Measurements from ENCODE around the gene PHLDB3. TPM values are rescaled to one million over a fixed set of nuclear protein-coding genes. Genes with fewer than 3 reads are reported as not detected.
"Not testable (repeated sequence)": the region's sequence is repeated elsewhere in the genome, so short reads cannot be mapped to it uniquely, and the experiment has no call there.

The PHLDB3 gene
- total RNA-seq, 6 donors from 2014 or later = 1.8 to 22.6 (median 13.8) TPM

- Histone ChIP-seq H3K27ac (no peak overlapping the region), H3K9me3 (no peaks in the 10 kb centered on the region), H3K4me3 (no peak overlapping the region), H3K36me3 (peaks cover 14 to 71% (median 37%) of the 10 kb centered on the region in 4 donors), H3K4me1 (no peaks in the 10 kb centered on the region), H3K27me3 (no peaks in the 10 kb centered on the region)
- DNase-seq = peak in 1 of 2 donors; percentile 56
- ATAC-seq (ENCODE audit: low FRiP score in 2 of 2) = no peak
- WGBS, 2 donors = 92 to 95% methylated on average over 23 of the region's 23 CpGs
- TF ChIP-seq POLR2A (IDR thresholded peaks at IDR 0.05) = no peak
- no peak for TF ChIP-seq EP300 (IDR thresholded peaks at IDR 0.05)
- TF ChIP-seq CTCF (IDR thresholded peaks at IDR 0.05) = no peak
- TF ChIP-seq POLR2AphosphoS5 (IDR thresholded peaks at IDR 0.05) = no peak
Measured at GRCh38 chr19:43551399-43552197, 47.1 kb upstream of the PHLDB3 start.

DNA sequence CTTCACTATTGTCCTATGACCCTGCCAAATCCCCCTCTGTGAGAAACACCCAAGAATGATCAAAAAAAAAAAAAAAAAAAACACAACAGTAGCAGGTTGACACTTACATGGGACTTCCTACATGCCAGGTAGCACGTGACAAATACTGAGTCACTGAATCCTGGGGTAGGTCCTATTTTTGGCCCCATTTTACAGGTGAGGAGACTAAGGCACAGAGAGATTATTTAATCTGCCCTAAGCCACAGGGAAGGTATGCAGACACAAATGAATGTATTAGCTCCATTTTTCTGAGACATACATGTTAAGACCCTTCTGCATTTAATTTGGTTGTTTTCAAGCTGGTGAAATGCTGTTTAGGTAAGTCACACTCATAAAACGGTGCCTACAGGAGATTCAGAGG is 44.2 kb upstream of the PHLDB3 start:
- ATAC-seq (ENCODE audit: low FRiP score in 2 of 2) (no peak), DNase-seq (no peak)
- Histone ChIP-seq H3K27me3 (no peaks in the 10 kb centered on the region), H3K4me1 (no peaks in the 10 kb centered on the region), H3K9me3 (no peaks in the 10 kb centered on the region), H3K4me3 (no peak overlapping the region), H3K27ac (no peak overlapping the region), H3K36me3 (peaks cover 14 to 78% (median 50%) of the 10 kb centered on the region in 4 donors)
- TF ChIP-seq CTCF (IDR thresholded peaks at IDR 0.05) = no peak
- TF ChIP-seq EP300 (IDR thresholded peaks at IDR 0.05) = no peak
- WGBS, 2 donors = 89 to 91% methylated on average over 2 of the region's 2 CpGs

GRCh38 chr19:43547926-43548325 is 43.4 kb upstream of the PHLDB3 start:
- 88 to 91% methylated on average over 3 to 9 of the region's 24 CpGs for WGBS, 2 donors
- not testable (repeated sequence) for H3K4me3 ChIP-seq; H3K27me3 ChIP-seq; H3K27ac ChIP-seq; H3K9me3 ChIP-seq; H3K4me1 ChIP-seq; ATAC-seq (ENCODE audit: low FRiP score in 2 of 2)
- H3K36me3 ChIP-seq = peaks cover 14 to 81% (median 51%) of the 10 kb centered on the region in 4 donors
- DNase-seq = peak in 1 of 2 donors; percentile 68

- WGBS, 2 donors = 93 to 97% methylated on average over 3 of the region's 3 CpGs
Measured at GRCh38 chr19:43546581-43546980, 42.0 kb upstream of the PHLDB3 start.

DNA sequence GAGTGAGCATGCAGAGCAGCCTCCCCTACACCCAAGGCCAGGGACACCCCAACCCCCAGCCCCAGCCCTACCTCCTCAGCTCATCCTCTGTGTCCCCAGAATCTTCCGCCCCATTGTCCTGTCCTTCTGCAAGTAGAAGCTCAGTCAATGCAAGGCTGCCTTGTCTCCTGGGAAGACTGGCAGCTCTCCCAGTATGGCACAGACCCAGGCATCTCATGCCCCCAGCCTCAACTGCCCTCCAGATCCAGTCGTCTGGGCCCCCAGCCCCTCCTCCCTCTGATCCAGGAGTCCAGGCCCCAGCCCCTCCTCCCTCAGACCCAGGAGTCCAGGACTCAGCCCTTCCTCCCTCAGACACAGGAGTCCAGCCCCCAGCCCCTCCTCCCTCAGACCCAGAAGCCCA is 41.4 kb upstream of the PHLDB3 start:
- Histone ChIP-seq H3K4me3 (no peak overlapping the region), H3K4me1 (no peaks in the 10 kb centered on the region), H3K9me3 (no peaks in the 10 kb centered on the region), H3K36me3 (peaks cover 8 to 79% (median 49%) of the 10 kb centered on the region in 4 donors), H3K27me3 (no peaks in the 10 kb centered on the region), H3K27ac (no peak overlapping the region)
- no peak for DNase-seq
- WGBS, 2 donors = 88 to 100% methylated on average over 2 of the region's 2 CpGs
- ATAC-seq (ENCODE audit: low FRiP score in 2 of 2) = no peak
- TF ChIP-seq EP300 (IDR thresholded peaks at IDR 0.05) = no peak
- no peak for TF ChIP-seq POLR2A (IDR thresholded peaks at IDR 0.05)
- no peak for TF ChIP-seq CTCF (IDR thresholded peaks at IDR 0.05)
- no peak for TF ChIP-seq POLR2AphosphoS5 (IDR thresholded peaks at IDR 0.05)

More at GRCh38 chr19:43546581-43546980, 42.0 kb upstream of the PHLDB3 start:
- ATAC-seq (ENCODE audit: low FRiP score in 2 of 2) = no peak
- no peaks in the 10 kb centered on the region for H3K27me3 ChIP-seq
- DNase-seq = no peak
- no peak overlapping the region for H3K4me3 ChIP-seq
- no peaks in the 10 kb centered on the region for H3K4me1 ChIP-seq
- TF ChIP-seq CTCF (IDR thresholded peaks at IDR 0.05) (no peak), POLR2A (IDR thresholded peaks at IDR 0.05) (no peak), EP300 (IDR thresholded peaks at IDR 0.05) (no peak), POLR2AphosphoS5 (IDR thresholded peaks at IDR 0.05) (no peak)
- H3K9me3 ChIP-seq = no peaks in the 10 kb centered on the region
- no peak overlapping the region for H3K27ac ChIP-seq
- peaks cover 11 to 81% (median 52%) of the 10 kb centered on the region in 4 donors for H3K36me3 ChIP-seq
